H1 (cell line): Measurements from ENCODE around the gene GOLGA1.

Source experiments
- JUN ChIP-seq: IDR thresholded peaks from 2 replicates; pipeline ENCODE4 v1.6.1; 2011; ENCODE audit warnings: low read depth, mild to moderate bottlenecking, improper control_type of control experiment, low read length
- POLR2AphosphoS5 ChIP-seq: IDR thresholded peaks from 2 replicates; pipeline ENCODE4 v1.6.1; 2011; ENCODE audit warnings: low read depth, low read length
- TF ChIP-seq, protein P1 (sequence below), 3 experiments: IDR thresholded peaks; 1 replicate in 2 of 3; 2 replicates in 1 of 3; pipeline versions ENCODE4 v1.5.1 to v1.6.1; 2011; ENCODE audit warnings: low read length in 3 of 3, mild to moderate bottlenecking in 3 of 3, inconsistent platforms in 2 of 3, low read depth in 1 of 3, moderate library complexity in 1 of 3; ENCODE audit not compliant: insufficient read depth in 1 of 3; ENCODE audit errors: control extremely low read depth in 1 of 3

DNA sequence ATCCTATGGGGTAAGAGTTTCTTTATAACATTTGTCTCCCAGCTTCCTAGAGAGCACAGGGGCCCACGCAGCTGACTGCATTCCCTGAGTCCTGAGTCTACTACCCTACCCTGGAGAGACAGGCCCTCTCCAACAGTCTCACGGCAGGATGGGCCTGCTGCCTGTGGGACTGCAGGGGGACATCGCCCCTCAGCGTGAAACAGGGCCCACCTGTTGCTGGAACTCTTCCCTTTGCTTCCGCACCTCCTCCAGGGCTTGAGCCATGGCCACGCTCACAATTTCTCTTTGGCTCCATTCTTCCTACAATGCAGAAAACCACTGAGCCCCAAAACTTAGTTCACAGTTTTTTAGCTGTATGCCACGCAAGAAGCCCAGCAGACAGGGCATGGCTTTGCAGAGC is 50.7 kb downstream of the GOLGA1 start:
- TF ChIP-seq JUN (no peak), POLR2AphosphoS5 (no peak)
- TF ChIP-seq, protein P1, sequence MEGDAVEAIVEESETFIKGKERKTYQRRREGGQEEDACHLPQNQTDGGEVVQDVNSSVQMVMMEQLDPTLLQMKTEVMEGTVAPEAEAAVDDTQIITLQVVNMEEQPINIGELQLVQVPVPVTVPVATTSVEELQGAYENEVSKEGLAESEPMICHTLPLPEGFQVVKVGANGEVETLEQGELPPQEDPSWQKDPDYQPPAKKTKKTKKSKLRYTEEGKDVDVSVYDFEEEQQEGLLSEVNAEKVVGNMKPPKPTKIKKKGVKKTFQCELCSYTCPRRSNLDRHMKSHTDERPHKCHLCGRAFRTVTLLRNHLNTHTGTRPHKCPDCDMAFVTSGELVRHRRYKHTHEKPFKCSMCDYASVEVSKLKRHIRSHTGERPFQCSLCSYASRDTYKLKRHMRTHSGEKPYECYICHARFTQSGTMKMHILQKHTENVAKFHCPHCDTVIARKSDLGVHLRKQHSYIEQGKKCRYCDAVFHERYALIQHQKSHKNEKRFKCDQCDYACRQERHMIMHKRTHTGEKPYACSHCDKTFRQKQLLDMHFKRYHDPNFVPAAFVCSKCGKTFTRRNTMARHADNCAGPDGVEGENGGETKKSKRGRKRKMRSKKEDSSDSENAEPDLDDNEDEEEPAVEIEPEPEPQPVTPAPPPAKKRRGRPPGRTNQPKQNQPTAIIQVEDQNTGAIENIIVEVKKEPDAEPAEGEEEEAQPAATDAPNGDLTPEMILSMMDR (IDR thresholded peaks at IDR 0.05; ENCODE audit: control extremely low read depth in 1 of 3, insufficient read depth in 1 of 3, low read depth in 1 of 3, low read length in 3 of 3), result no peak
